CD4-positive, alpha-beta T cell treated with Interleukin-4 for 4 hours (primary cell): ENCODE data around the gene NCDN.

Source experiments
- DNase-seq: peaks from one replicate; pipeline ENCODE4 v3.0.0-alpha.2; 2020

The NCDN gene

DNA sequence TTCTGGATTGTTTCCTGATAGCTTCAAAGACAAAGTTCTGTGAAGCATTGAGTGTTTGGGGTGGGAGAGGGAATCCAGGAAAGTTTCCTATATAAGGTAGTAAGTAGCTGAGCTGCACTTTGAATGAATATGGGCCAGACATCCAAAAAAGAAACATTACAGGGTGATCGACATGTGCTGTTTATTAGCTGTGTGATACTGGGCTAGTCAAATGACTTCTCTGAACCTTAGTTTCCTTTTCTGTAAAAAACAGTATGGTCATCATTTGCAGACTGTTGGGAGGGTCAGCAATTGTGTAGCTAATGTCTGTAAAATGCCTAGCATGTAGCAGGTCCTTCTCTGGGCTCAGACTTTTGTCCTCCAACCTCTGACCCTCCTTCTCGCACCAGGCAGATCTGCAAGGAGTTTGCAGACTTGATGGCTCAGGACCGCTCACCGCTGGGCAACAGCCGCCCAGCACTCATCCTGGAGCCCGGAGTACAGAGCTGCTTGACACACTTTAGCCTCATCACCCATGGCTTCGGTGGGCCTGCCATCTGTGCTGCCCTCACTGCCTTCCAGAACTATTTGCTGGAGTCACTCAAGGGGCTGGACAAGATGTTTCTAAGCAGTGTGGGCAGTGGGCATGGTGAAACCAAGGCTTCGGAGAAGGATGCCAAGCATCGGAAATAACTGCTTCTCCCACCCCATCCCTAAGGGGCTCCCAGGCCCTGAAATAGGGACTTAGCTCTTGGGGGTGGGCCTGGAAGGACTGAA, 36.6 kb downstream of the NCDN start:
- DNase-seq: no peak

DNA sequence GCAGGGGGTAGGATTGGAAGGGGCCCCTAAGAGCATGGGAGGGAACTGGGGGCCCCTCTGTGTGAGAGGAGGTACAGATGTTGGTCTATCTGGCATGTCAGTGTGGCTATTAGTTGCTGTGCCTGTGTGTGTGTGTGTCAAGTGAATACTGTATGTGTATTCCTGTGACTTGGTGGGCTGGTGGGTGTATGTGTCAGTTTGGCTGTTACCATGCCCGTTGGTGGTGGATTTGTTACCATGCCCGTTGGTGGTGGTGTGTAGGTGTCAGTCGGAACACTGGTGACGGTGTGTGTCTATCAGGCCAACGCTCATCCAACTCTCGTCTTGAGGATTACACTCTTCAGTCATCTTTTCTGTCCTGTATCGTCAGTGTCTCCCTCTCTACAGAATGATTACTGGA, 38.1 kb downstream of the NCDN start:
- DNase-seq: no peak

- no peak for DNase-seq
Measured at GRCh38 chr1:35597870-35598269, 40.3 kb downstream of the NCDN start.

GRCh38 chr1:35598895-35599294, 41.3 kb downstream of the NCDN start:
- DNase-seq: no peak

DNA sequence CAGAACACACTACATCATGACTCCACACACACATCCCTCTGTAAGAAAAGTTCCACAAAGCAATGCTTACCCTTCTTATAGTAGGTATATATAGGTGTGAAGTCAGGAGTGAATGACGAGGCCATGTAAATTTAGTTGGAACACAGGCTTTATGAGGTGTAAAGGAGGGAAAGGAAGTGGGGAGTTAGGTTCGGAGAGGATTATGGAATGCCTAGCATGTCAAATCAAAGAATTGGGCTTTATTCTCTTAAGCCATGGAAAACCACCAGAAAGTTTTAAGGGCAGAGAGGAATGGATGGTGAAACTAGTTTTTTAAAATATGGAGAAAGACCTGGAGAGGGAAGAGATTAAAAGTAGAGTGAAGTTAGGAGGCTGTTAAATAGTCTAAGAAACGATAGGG, 41.8 kb downstream of the NCDN start:
- DNase-seq: no peak

DNA sequence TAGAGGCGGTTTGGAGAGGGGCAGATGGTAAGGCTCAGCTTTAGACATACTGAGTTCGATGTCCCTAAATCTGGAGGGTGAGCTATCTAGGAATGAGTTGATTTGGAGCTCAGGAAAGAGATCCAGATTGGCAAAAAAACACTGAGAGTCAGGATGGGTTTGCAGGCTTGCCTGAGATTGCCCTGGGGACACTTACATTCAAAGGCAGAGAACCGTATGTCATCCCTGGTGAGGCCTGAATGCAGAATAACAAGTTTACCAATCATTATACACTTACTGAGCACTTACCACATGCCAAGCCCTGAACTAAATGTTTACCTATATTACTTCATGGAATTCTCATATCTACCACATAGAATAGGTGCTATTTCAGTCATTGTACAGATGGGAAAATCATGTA, 43.0 kb downstream of the NCDN start:
- no peak for DNase-seq

DNA sequence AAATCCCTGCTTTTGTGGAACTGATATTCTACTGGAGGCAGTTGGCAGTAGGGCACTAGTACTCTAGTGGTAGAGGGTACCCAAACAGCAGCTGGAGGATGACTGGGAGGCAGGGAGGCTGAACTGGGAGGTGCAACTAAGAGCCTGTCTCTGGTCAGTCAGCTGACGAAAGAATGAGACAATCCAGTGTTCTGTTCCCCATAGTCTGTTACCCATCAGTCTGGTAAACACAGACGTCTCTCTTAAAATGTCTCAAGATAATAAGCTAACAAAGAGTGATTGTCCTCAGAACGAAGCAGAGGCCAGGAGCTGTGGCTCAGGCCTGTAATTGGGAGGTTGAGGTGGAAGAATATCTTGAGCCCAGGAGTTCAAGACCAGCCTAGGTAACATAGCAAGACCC, 45.9 kb downstream of the NCDN start:
- no peak for DNase-seq

- DNase-seq: no peak
Measured at GRCh38 chr1:35603941-35604340, 46.3 kb downstream of the NCDN start.

- no peak for DNase-seq
Measured at GRCh38 chr1:35605071-35605866, 47.7 kb downstream of the NCDN start.

DNA sequence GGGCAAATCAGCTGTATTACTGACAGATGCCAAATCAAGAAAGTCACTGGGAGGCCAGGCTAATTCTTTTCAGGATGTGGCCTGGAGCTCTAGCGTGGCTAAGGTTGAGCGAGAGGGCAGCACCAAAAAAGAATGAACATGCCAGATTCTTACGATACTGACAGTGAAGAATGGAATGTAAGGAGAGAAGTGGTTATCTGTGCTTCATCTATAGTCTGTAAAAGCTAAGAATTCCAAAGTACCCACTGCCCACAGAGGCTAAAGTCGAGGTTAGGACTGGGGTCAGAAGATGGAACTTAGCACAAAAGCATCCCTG, 48.2 kb downstream of the NCDN start:
- DNase-seq: no peak

GRCh38 chr1:35611655-35612054, 54.1 kb downstream of the NCDN start:
- no peak for DNase-seq

- no peak for DNase-seq
Measured at GRCh38 chr1:35615440-35615839, 57.8 kb downstream of the NCDN start.
